NCI-H187 (cell line): ENCODE results near the gene BAZ1B.
A peak's percentile ranks its signal among the peaks of the same experiment; 100 is the strongest.
"Not testable (repeated sequence)": the region's sequence is repeated elsewhere in the genome, so short reads cannot be mapped to it uniquely, and the experiment has no call there.

Experiments used
- DNase-seq, 2 experiments: peaks; one replicate each; lab custom pipeline; 2025; lab: John Stamatoyannopoulos, UW

Gene BAZ1B

DNA sequence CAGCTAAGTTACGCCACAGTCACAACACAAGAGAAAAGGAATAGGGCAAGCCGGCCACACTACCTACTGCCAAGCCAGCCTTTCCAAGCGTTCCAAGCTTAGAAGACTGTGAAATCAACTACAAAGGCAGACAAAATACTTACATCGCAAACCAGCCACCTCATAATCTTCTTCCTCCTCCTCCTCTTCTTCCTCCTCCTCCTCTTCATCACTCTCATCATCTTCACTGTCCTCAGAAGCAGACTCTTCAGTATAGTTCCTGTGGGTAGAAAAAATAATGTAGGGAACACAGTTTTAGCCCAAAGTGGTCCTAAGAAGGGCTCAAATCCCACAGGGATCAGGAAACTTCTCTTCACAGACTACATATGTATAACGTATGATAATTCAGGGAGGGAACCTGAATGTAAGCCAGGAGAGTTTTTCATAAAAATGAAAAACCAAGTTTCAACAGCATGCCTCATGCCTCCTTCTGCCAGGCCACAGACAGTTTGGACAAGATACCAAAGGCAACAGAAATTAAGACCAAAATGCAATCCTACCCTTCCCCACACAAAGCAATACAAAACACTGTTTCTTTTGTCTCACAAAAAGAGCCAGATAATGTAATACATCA lies 74.9 kb downstream of the BAZ1B start:
- DNase-seq: no peak

GRCh38 chr7:73446682-73447081 lies 75.4 kb downstream of the BAZ1B start:
- DNase-seq: no peak

DNA sequence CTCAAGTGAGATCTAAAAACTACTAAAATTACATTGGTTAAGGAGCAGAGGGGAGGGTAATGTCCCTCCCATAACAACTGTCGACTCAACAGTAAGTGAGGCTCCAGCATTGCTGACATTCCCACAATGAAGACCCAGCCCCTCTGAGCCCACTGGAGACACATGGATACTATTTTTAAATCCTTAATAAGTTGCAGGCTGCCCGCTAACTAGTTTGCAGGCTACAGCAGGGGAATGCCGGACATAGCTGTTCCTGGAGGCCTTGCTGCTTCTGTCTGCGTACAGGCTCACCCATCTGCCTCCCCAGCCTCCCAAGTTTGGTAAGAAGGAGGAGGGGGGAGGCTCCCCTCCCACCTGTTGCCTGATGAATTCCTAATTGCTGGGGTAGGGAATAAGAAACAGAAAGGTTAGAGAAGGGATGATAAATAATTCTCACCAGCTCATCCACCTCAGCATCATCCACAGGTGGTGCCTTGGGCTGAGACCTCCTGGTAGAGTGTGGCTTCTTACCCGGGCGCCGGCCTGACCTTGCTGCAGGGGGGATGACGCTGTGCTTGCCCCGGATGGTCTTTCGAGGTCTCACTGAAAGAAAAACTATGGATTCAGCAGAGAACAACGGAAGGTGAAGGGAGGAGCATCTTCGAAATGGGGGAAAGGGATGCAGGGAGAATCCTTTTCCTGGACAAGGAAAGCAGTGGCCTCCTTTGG lies 78.4 kb downstream of the BAZ1B start:
- DNase-seq: no peak

GRCh38 chr7:73442903-73443500 lies 79.1 kb downstream of the BAZ1B start:
- peak in 1 of 2 experiments; percentile 62 for DNase-seq

DNA sequence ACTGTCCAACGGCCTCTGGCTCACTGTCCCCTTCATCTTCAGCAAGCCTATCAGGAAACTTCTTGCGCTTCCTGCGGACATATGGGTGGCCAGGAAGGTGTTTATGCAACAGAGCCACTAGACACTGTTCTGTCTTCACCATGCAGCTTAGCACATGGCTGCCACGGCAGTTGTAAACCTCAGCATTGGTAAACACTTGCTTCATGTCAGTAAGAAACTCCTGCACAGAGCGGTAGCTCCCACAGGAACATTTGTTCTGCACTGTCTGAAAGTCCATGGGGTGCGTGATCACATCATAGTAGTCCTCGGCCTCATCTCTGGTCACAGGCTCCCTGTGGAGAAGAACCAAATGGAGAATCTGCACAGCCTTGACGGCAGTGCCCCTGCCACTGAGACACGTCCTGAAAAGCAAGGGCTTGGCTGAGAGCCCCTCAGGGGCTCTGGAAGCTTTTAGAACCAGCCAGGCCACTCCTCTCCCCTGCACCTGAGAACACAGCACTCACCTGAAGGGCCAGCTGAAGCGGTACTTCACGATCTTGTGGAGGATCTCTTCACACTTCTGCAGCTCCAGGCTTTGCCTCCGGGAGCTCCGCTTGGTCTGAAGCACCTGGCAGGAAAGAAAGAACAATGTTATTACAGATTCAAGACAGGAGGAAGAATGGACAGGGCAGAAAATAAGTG lies 79.7 kb downstream of the BAZ1B start:
- peak; percentile 95 to 96 for DNase-seq

- no peak for DNase-seq
Measured at GRCh38 chr7:73439410-73439704, 82.7 kb downstream of the BAZ1B start.

GRCh38 chr7:73438547-73439409 lies 83.3 kb downstream of the BAZ1B start:
- no peak for DNase-seq

GRCh38 chr7:73437621-73438416 lies 84.3 kb downstream of the BAZ1B start:
- DNase-seq: no peak

- no peak for DNase-seq
Measured at GRCh38 chr7:73437091-73437490, 85.0 kb downstream of the BAZ1B start.

GRCh38 chr7:73436031-73436929 lies 85.8 kb downstream of the BAZ1B start:
- no peak for DNase-seq

DNA sequence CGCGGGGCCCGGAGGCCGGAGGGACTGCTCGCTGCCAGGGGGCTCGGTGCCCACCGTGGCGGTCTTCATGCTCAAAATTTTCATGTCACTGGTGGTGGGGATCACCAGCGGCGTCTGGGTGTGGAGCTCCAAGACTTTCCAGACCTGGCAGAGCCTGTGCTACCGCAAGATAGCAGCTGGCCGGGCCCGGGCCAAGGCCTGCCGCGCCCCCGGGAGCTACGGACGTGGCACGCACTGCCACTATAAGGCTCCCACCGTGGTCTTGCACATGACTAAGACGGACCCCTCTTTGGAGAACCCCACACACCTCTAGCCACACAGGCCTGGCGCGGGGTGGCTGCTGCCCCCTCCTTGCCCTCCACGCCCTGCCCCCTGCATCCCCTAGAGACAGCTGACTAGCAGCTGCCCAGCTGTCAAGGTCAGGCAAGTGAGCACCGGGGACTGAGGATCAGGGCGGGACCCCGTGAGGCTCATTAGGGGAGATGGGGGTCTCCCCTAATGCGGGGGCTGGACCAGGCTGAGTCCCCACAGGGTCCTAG lies 86.6 kb downstream of the BAZ1B start:
- DNase-seq: no peak

DNA sequence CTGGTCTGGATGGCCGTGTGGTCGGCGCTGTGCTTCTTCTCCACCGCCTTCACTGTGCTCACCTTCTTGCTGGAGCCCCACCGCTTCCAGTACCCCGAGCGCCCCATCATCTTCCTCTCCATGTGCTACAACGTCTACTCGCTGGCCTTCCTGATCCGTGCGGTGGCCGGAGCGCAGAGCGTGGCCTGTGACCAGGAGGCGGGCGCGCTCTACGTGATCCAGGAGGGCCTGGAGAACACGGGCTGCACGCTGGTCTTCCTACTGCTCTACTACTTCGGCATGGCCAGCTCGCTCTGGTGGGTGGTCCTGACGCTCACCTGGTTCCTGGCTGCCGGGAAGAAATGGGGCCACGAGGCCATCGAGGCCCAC lies 87.4 kb downstream of the BAZ1B start:
- no peak for DNase-seq

DNA sequence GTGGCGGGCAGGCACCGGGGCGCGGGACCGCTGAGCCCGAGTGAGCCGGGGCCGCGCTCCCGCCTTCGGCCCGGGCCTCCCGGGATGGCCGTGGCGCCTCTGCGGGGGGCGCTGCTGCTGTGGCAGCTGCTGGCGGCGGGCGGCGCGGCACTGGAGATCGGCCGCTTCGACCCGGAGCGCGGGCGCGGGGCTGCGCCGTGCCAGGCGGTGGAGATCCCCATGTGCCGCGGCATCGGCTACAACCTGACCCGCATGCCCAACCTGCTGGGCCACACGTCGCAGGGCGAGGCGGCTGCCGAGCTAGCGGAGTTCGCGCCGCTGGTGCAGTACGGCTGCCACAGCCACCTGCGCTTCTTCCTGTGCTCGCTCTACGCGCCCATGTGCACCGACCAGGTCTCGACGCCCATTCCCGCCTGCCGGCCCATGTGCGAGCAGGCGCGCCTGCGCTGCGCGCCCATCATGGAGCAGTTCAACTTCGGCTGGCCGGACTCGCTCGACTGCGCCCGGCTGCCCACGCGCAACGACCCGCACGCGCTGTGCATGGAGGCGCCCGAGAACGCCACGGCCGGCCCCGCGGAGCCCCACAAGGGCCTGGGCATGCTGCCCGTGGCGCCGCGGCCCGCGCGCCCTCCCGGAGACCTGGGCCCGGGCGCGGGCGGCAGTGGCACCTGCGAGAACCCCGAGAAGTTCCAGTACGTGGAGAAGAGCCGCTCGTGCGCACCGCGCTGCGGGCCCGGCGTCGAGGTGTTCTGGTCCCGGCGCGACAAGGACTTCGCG lies 88.0 kb downstream of the BAZ1B start:
- no peak for DNase-seq

GRCh38 chr7:73432676-73433075 lies 89.4 kb downstream of the BAZ1B start:
- DNase-seq: no peak

GRCh38 chr7:73431041-73431835 lies 90.9 kb downstream of the BAZ1B start:
- DNase-seq: no peak

GRCh38 chr7:73430540-73430939 lies 91.6 kb downstream of the BAZ1B start:
- not testable (repeated sequence) for DNase-seq

DNA sequence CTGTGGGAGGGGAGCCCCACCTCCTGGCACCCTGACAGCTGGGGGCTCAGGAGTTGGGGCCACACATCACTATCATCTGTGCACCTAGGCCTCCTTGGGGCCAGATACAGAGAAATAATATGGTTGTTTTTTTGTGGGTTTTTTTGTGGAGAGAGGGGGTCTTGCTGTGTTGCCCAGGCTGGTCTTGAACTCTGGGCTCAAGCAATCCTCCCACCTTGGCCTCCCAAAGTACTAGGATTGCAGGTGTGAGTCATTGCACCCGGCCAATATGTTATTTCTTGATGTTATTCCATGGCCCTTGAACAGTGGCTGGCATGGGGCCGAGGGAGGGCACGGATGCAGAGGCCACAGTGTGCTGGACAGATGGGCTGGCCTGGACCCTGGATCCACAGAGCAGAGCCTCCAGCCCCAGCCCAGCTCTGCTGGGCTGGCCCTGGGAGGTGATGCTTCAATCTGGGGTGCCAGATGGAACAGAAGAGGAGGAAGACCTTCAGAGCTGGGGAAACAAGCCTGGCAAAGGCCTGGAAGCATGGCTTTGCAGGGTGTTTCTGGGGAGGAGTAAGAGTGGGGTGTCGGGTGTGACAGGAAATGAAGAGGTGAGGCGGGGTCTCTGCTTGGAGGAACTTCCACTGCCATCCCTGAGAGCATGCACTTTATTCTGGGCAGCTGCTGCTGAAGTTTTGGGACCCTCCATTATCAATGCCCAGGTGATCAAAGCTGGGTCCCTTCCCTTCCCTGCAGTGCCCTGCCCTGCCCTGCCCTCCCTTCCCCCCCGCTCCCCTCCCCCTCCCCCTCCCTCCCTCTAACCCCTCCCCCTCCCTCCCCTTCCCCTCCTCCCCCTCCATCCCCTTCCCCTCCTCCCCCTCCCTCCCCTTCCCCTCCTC lies 92.2 kb downstream of the BAZ1B start:
- DNase-seq: no peak
